NT2/D1 (cell line): ENCODE data around the gene KIF21B.

ENCODE experiments used
- DNase-seq: peaks from one replicate; pipeline ENCODE4 v3.0.0-alpha.2; 2011; ENCODE audit warnings: low read depth, low spot score
- H3K27me3 ChIP-seq: 2 replicates; pipeline ENCODE4 v1.6.0; 2011; ENCODE audit warnings: mild to moderate bottlenecking; ENCODE audit not compliant: insufficient read length, insufficient read depth
- H3K36me3 ChIP-seq: 2 replicates; pipeline ENCODE4 v1.6.1; 2011; ENCODE audit warnings: mild to moderate bottlenecking, low read length, mixed read lengths; ENCODE audit not compliant: insufficient read depth, insufficient read length
- H3K4me1 ChIP-seq: 2 replicates; pipeline ENCODE4 v1.5.1; 2011; ENCODE audit not compliant: insufficient read depth, insufficient read length
- H3K4me3 ChIP-seq: 2 replicates; pipeline ENCODE4 v1.5.1; 2011; ENCODE audit warnings: low read depth; ENCODE audit not compliant: insufficient read length
- H3K9ac ChIP-seq: 2 replicates; pipeline ENCODE4 v1.6.0; 2011; ENCODE audit warnings: low read depth; ENCODE audit not compliant: insufficient read length
- H3K9me3 ChIP-seq: 2 replicates; pipeline ENCODE4 v1.5.1; 2011; ENCODE audit warnings: mild to moderate bottlenecking, low read length; ENCODE audit not compliant: insufficient read depth
- SUZ12 ChIP-seq: IDR thresholded peaks from 2 replicates; pipeline ENCODE4 v1.6.1; 2011; ENCODE audit not compliant: insufficient read length, insufficient read depth; ENCODE audit errors: extremely low read depth
- YY1 ChIP-seq: IDR thresholded peaks from 2 replicates; pipeline ENCODE4 v1.6.1; 2011; ENCODE audit not compliant: insufficient read length, insufficient read depth
- ZNF274 ChIP-seq: IDR thresholded peaks from 2 replicates; pipeline ENCODE4 v1.6.1; 2011; ENCODE audit warnings: mild to moderate bottlenecking, low read depth, low read length

KIF21B gene, protein sequence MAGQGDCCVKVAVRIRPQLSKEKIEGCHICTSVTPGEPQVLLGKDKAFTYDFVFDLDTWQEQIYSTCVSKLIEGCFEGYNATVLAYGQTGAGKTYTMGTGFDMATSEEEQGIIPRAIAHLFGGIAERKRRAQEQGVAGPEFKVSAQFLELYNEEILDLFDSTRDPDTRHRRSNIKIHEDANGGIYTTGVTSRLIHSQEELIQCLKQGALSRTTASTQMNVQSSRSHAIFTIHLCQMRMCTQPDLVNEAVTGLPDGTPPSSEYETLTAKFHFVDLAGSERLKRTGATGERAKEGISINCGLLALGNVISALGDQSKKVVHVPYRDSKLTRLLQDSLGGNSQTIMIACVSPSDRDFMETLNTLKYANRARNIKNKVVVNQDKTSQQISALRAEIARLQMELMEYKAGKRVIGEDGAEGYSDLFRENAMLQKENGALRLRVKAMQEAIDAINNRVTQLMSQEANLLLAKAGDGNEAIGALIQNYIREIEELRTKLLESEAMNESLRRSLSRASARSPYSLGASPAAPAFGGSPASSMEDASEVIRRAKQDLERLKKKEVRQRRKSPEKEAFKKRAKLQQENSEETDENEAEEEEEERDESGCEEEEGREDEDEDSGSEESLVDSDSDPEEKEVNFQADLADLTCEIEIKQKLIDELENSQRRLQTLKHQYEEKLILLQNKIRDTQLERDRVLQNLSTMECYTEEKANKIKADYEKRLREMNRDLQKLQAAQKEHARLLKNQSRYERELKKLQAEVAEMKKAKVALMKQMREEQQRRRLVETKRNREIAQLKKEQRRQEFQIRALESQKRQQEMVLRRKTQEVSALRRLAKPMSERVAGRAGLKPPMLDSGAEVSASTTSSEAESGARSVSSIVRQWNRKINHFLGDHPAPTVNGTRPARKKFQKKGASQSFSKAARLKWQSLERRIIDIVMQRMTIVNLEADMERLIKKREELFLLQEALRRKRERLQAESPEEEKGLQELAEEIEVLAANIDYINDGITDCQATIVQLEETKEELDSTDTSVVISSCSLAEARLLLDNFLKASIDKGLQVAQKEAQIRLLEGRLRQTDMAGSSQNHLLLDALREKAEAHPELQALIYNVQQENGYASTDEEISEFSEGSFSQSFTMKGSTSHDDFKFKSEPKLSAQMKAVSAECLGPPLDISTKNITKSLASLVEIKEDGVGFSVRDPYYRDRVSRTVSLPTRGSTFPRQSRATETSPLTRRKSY (N-terminal part only)

DNA sequence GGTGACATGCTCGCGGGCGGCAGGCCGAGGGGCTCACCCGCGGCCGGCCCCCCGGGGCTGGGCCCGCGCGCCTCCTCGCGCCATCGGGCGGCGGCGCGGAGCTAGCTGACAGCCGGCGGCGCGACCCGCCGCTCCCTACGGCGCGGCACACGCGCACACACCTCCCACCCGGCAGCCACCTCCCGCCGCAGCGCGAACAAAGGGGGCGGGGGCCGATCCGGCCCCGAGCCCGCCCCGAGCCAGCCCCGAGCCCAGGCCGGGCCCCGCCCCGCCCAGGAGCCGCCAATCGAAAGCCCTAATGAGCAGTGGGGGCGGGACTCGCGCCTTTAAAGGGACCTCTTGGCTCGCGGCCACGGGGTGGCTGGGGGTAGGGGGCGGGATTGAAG is at the start of gene KIF21B:
Gene KIF21B, minus strand, starts transcription at position 198 of the 386 bp plus-strand sequence. CDS start 331 bp downstream, outside the sequence.
- peak within 1 kb of the TSS; percentile 66 for H3K9ac ChIP-seq
- TF ChIP-seq SUZ12 (no peak), ZNF274 (no peak), YY1 (no peak)
- H3K4me1 ChIP-seq, result peaks cover 45% of the 10 kb centered on the region
- no peaks in the 10 kb centered on the region for H3K9me3 ChIP-seq
- H3K4me3 ChIP-seq, result peak within 1 kb of the TSS; percentile 50
- peak; percentile 72 for DNase-seq
- no peaks in the 10 kb centered on the region for H3K36me3 ChIP-seq
- peaks cover 15% of the 10 kb centered on the region for H3K27me3 ChIP-seq

DNA sequence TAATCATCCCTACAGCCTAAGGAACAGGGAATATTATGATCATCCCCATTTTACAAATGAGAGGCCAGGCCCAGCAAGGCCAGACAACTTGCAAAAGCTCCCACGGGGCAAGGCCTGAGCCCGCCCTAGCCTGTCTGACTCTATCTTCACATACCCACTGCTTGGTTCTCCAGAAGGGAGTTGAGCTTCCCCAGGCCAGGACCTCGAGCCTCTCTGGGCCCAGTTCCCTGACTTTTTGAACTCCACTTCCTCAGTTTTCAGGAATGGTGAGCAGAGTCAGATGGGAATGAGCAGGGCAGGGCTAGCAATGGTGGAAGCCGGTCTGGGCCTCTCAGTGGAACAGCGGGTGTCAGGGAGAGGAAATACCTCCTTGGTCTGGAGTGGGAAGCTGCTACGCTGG is 49.4 kb upstream of the KIF21B start:
- TF ChIP-seq ZNF274, result no peak
- no peak for TF ChIP-seq YY1
- no peak for TF ChIP-seq SUZ12
- no peak for DNase-seq
- Histone ChIP-seq H3K9ac (no peak overlapping the region), H3K27me3 (no peaks in the 10 kb centered on the region), H3K9me3 (no peaks in the 10 kb centered on the region), H3K36me3 (no peaks in the 10 kb centered on the region), H3K4me3 (no peak overlapping the region), H3K4me1 (peaks cover 8% of the 10 kb centered on the region)

DNA sequence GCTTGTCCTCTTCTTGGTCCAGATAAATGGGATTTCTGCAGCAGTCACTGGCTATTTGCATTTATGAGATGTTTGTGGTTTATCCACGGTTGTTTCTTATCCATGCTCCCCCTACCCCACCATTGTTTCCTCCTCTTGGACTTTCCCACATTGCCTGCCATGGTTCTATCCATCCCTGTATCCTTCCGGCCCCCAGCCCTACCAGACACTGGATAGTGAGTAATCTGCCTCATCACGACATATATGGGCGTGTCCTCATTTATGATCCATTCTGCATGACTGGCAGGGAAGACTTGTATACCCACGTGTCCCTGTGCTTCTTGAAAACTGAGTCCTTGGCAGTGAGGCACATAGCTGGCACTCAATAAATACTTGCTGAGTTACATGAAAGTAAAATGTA is 48.6 kb upstream of the KIF21B start:
- Histone ChIP-seq H3K27me3 (no peaks in the 10 kb centered on the region), H3K9ac (no peak overlapping the region), H3K9me3 (no peaks in the 10 kb centered on the region), H3K36me3 (no peaks in the 10 kb centered on the region), H3K4me1 (peaks cover 8% of the 10 kb centered on the region), H3K4me3 (no peak overlapping the region)
- TF ChIP-seq YY1 (no peak), SUZ12 (no peak)
- DNase-seq, result no peak

DNA sequence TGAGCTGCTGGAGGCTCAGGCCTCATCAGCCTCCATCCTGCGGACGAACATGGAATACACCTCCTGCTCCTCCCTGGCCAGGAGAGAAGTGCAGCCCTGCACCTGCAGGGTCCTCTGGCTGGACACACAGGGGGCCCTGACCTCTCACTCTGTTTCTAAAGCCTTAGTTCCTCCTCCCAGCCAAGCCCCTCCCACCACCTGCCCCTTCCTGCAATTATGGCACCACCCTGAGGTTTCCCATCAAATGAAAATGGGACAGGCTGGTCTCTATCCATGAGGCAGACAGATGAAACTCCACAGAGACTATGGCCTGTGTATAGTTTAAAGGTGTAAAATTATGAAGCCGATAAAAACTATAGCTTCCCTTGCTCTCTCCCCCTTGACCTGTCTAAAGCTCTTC is 46.1 kb upstream of the KIF21B start:
- no peaks in the 10 kb centered on the region for H3K36me3 ChIP-seq
- no peaks in the 10 kb centered on the region for H3K9me3 ChIP-seq
- no peak for DNase-seq
- TF ChIP-seq YY1, result no peak
- TF ChIP-seq SUZ12, result no peak
- no peak for TF ChIP-seq ZNF274
- H3K27me3 ChIP-seq, result peaks cover 2% of the 10 kb centered on the region
- H3K4me3 ChIP-seq, result no peak overlapping the region
- H3K9ac ChIP-seq, result no peak overlapping the region
- H3K4me1 ChIP-seq, result peaks cover 8% of the 10 kb centered on the region

DNA sequence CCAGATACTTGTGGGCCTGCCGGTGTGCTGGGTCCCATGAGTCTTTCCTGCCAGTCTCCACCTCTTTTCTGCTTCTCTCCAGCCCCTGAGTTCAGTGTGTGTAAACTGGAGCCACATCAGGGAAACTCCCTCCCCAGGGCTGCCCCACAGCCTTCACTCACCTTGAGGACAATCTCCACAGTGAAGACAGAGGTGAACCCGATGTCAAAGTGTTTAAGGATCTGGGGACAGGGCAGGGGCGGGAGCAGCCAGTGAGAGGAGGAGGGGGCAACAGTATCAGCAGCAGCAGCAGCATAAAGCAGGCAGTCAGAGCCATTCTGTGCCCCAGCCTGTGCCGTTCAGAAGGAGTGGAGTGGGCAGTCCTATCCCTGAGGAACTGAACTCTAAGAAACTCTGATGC is 45.5 kb upstream of the KIF21B start:
- peaks cover 10% of the 10 kb centered on the region for H3K4me1 ChIP-seq
- no peak for DNase-seq
- H3K9me3 ChIP-seq, result no peaks in the 10 kb centered on the region
- H3K4me3 ChIP-seq, result no peak overlapping the region
- no peaks in the 10 kb centered on the region for H3K36me3 ChIP-seq
- no peak overlapping the region for H3K9ac ChIP-seq
- H3K27me3 ChIP-seq, result peaks cover 2% of the 10 kb centered on the region
- TF ChIP-seq ZNF274 (no peak), YY1 (no peak), SUZ12 (no peak)

DNA sequence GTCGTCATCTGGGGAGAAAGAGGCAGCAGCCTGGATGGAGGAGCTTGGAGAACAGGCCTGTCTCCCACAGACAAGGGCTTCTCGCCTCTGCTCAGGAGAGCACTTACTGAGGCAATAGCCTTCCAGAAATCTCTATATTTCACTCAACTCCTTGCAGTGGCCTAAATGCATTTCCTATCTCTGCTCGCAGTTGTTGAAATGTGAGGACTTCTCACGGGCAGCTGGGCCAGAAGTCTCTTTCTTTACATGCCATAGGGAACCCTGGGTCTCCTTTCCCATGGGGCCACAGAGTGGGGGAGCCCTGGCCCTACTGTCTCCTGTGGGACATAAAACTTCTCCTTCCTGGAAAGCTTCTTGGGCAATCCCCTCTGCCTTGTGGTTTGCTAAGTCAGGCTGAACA is 43.5 kb upstream of the KIF21B start:
- Histone ChIP-seq H3K9ac (no peak overlapping the region), H3K4me3 (no peak overlapping the region), H3K9me3 (no peaks in the 10 kb centered on the region), H3K36me3 (no peaks in the 10 kb centered on the region), H3K4me1 (peaks cover 23% of the 10 kb centered on the region), H3K27me3 (peaks cover 2% of the 10 kb centered on the region)
- no peak for DNase-seq
- TF ChIP-seq YY1, result no peak
- no peak for TF ChIP-seq ZNF274
- no peak for TF ChIP-seq SUZ12

DNA sequence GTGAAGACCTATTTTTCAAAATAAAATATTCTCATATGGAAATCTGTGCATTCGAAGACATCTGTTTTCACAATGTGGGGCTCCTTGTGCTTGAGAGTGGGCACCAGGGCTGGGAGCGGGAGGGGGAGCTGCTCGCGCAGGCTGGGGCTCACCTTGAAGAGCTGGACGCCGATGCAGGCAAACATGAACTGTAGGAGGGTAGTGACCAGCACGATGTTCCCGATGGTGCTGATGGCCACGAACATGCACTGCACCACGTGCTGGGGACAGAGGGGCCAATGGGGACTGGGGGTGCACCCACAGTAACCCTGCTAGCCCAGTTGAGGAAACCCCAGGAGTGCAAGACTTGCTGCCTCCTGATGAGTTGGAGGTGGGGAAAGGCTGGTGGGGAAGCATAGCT is 42.2 kb upstream of the KIF21B start:
- Histone ChIP-seq H3K9me3 (no peaks in the 10 kb centered on the region), H3K4me3 (no peak overlapping the region), H3K27me3 (peaks cover 2% of the 10 kb centered on the region), H3K4me1 (peaks cover 29% of the 10 kb centered on the region), H3K36me3 (no peaks in the 10 kb centered on the region), H3K9ac (no peak overlapping the region)
- no peak for TF ChIP-seq SUZ12
- TF ChIP-seq ZNF274, result no peak
- TF ChIP-seq YY1, result no peak
- DNase-seq, result no peak
